Measurements from ENCODE around the gene KLHDC1. TPM values are rescaled to one million over a fixed set of nuclear protein-coding genes. Genes with fewer than 3 reads are reported as not detected.
"Not testable (repeated sequence)": the region's sequence is repeated elsewhere in the genome, so short reads cannot be mapped to it uniquely, and the experiment has no call there.

KLHDC1 gene
- total RNA-seq, 2 experiments from 2014 or later, result 1.4 to 1.9 TPM

DNA sequence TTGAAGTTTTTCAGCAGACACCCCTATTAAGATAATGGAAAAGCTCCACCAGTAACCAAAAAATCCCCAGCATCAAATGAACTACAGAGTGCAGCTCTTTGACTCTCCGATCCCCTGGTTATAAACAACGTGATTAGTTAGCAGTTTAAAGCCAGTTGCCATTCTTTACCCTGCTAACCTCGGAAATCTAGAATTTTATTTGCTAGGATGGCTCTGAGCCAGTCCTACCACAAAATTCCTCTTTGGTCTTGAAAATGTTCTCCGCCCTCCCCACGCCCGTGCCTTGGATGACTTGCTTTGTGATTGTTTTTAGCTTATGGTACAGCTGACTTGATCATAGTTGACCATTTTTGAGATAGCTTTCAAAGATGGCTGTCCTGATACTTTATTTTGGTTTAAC, 76.3 kb downstream of the KLHDC1 start:
- Mint-ChIP-seq H3K27me3 (no peaks in the 10 kb centered on the region), H3K4me3 (peak overlapping the region; percentile 88), H3K9me3 (no peaks in the 10 kb centered on the region), H3K27ac (peak overlapping the region; percentile 95), H3K4me1 (ENCODE audit: low read depth) (peaks cover 28% of the 10 kb centered on the region), H3K36me3 (peaks cover 2% of the 10 kb centered on the region)
- intact Hi-C loops (cut with micrococcal nuclease), result loop anchor here (2.0 to 10.0 kb wide), 4 partner anchors 84 to 556 kb away; partner anchors contain the start of genes NEMF and VCPKMT
- no peak for DNase-seq
- CTCF ChIA-PET, result interaction anchor here (0.6 to 4.6 kb wide), 6 partner anchors 81 to 307 kb away, joined by 3 to 63 read pairs (median 10); partner anchors contain the start of genes DNAAF2, NEMF and POLE2
- POLR2A ChIA-PET, result interaction anchor here (0.8 to 3.4 kb wide), 8 partner anchors 82 to 347 kb away, joined by 3 to 40 read pairs (median 15); partner anchors contain the start of genes DNAAF2, LRR1, MGAT2 and NEMF

DNA sequence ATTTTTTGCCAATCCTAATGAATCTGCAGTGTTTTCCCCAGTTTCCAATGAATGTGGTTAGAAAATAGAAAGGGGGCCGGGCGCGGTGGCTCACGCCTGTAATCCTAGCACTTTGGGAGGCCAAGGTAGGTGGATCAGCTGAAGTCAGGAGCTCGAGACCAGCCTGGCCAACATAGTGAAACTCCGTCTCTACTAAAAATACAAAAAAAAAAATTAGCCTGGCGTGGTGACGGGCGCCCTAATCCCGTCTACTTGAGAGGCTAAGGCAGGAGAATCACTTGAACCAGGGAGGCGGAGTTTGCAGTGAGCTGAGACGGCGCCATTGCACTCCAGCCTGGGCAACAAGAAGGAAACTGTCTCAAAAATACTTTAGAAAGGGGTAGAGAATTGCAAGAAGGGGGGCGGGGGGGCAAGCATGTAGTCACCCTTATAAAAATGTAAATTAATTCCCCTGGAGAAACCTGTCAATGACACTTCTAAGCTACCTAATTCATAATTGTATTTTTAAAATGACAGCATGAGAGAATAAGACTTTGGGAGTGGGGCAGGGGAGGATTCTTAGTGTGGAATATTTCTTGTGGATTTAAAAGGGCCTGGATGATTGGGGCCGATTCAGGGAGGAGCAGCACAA, 76.8 kb downstream of the KLHDC1 start:
- Mint-ChIP-seq H3K27ac (peak overlapping the region; percentile 95), H3K27me3 (no peaks in the 10 kb centered on the region), H3K4me3 (peak overlapping the region; percentile 88), H3K36me3 (peaks cover 4% of the 10 kb centered on the region), H3K9me3 (no peaks in the 10 kb centered on the region), H3K4me1 (ENCODE audit: low read depth) (peaks cover 32% of the 10 kb centered on the region)
- ChIA-PET CTCF (interaction anchor here (0.7 to 4.6 kb wide), 7 partner anchors 81 to 433 kb away, joined by 3 to 63 read pairs (median 9); partner anchors contain the start of genes DNAAF2, NEMF and POLE2), POLR2A (interaction anchor here (1.0 to 3.4 kb wide), 6 partner anchors 82 to 346 kb away, joined by 3 to 40 read pairs (median 15); partner anchors contain the start of genes DNAAF2, LRR1, NEMF and POLE2)
- intact Hi-C loops (cut with micrococcal nuclease), result loop anchor here (2.0 to 10.0 kb wide), 4 partner anchors 83 to 555 kb away; partner anchors contain the start of genes NEMF and VCPKMT
- DNase-seq, result no peak

DNA sequence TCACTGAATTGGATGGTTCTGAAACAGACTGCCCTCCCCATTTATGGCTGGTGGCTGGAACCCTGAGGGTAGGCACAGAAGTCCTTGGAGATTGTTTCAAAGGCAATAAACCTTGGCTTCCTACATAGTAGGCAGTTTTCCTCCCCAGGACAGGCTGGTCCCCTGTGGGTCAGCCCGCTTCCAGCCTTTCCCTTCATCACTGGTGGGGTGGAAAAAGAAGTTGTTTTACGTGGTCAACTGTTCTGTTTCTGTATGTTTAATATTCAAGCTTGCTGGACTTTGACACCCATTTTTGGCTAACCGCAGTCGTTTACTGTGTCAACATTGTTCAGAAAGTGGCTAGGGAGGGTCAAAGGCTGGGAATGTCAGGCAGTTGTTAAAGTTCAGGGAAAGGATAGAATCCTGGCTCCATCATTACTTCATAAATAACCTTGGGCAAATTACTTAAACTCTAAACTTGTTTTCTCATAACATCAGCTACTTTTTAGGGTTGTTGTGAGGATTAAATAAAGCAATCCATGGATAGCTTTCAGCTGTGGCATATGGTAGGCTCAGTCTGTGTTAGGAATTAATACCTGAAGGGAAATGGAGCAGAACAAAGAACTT, 77.4 kb downstream of the KLHDC1 start:
- Mint-ChIP-seq H3K27me3 (no peaks in the 10 kb centered on the region), H3K4me3 (peak overlapping the region; percentile 26), H3K36me3 (peaks cover 9% of the 10 kb centered on the region), H3K4me1 (ENCODE audit: low read depth) (peaks cover 35% of the 10 kb centered on the region), H3K9me3 (no peaks in the 10 kb centered on the region), H3K27ac (peak overlapping the region; percentile 63)
- intact Hi-C loops (cut with micrococcal nuclease), result no loop called here
- ChIA-PET POLR2A (interaction anchor here (3.4 kb wide), 1 partner anchor 83 kb away, joined by 16 read pairs; the partner anchor contains the start of gene NEMF), CTCF (interaction anchor here (0.7 to 4.6 kb wide), 4 partner anchors 82 to 432 kb away, joined by 3 to 63 read pairs (median 4); partner anchors contain the start of genes DNAAF2, NEMF and POLE2)
- DNase-seq, result no peak

GRCh38 chr14:49771691-49772090, 78.8 kb downstream of the KLHDC1 start:
- peaks cover 34% of the 10 kb centered on the region for H3K4me1 Mint-ChIP-seq (ENCODE audit: low read depth)
- intact Hi-C loops (cut with micrococcal nuclease); H3K27ac Mint-ChIP-seq; H3K27me3 Mint-ChIP-seq; POLR2A ChIA-PET; H3K4me3 Mint-ChIP-seq; DNase-seq; H3K9me3 Mint-ChIP-seq: not testable (repeated sequence)
- CTCF ChIA-PET, result interaction anchor here (1.7 kb wide), 1 partner anchor 138 kb away, joined by 4 read pairs; no protein-coding TSS in a partner anchor
- peaks cover 14% of the 10 kb centered on the region for H3K36me3 Mint-ChIP-seq

DNA sequence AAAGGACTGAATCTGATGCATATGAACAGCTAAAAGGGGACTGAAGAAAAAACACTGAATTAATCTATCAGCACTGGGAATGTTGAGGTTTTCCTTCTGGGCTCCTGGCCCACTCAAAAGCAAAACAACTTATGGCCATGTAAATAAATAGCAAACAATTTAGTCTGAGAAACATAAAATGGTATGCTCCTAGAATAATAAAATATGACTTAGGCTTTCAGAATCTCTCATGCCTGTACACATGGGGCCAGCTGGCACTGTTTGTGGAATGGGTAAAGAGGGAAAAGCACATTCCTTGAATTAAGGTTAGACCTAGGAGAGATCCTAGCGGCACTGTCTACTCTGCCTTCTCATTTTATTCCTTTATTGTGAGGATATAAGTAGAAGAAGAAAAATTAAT, 81.2 kb downstream of the KLHDC1 start:
- no peak for DNase-seq
- H3K27ac Mint-ChIP-seq, result peak overlapping the region; percentile 43
- H3K27me3 Mint-ChIP-seq, result no peaks in the 10 kb centered on the region
- H3K36me3 Mint-ChIP-seq, result peaks cover 17% of the 10 kb centered on the region
- CTCF ChIA-PET, result no interaction called here
- no peaks in the 10 kb centered on the region for H3K9me3 Mint-ChIP-seq
- intact Hi-C loops (cut with micrococcal nuclease), result no loop called here
- H3K4me1 Mint-ChIP-seq (ENCODE audit: low read depth), result peaks cover 26% of the 10 kb centered on the region
- no peak overlapping the region for H3K4me3 Mint-ChIP-seq
- POLR2A ChIA-PET, result no interaction called here

DNA sequence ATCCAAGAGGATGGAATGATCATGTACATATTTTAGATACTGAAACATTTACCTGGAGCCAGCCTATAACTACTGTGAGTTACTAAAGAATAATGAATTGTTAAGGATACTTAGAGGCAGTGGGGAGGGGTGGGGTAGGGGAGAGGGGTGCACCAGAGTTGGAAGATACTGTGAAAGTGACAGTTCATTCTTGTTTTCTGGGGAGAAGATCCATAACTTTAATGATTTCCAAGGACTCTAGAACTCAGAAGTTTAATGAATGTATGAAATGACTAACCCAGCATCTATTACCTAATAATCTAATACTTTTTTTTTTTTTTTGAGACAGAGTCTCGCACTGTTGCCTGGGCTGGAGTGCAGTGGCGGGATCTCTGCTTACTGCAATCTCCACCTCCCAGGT, 85.5 kb downstream of the KLHDC1 start:
- H3K9me3 Mint-ChIP-seq, result no peaks in the 10 kb centered on the region
- peaks cover 8% of the 10 kb centered on the region for H3K4me1 Mint-ChIP-seq (ENCODE audit: low read depth)
- no peaks in the 10 kb centered on the region for H3K27me3 Mint-ChIP-seq
- POLR2A ChIA-PET, result no interaction called here
- intact Hi-C loops (cut with micrococcal nuclease), result no loop called here
- H3K36me3 Mint-ChIP-seq, result peaks cover 31% of the 10 kb centered on the region
- DNase-seq, result no peak
- CTCF ChIA-PET, result no interaction called here
- H3K27ac Mint-ChIP-seq, result no peak overlapping the region
- no peak overlapping the region for H3K4me3 Mint-ChIP-seq

- CTCF ChIA-PET, result interaction anchor here (1.3 to 1.6 kb wide), 2 partner anchors 71 to 147 kb away, joined by 3 to 5 read pairs; partner anchors contain the start of gene NEMF
- POLR2A ChIA-PET; H3K4me3 Mint-ChIP-seq; H3K27me3 Mint-ChIP-seq; DNase-seq; H3K4me1 Mint-ChIP-seq (ENCODE audit: low read depth); H3K9me3 Mint-ChIP-seq; intact Hi-C loops (cut with micrococcal nuclease): not testable (repeated sequence)
- H3K36me3 Mint-ChIP-seq, result peaks cover 33% of the 10 kb centered on the region
- H3K27ac Mint-ChIP-seq, result peak overlapping the region; percentile 6
Measured at GRCh38 chr14:49781040-49781439, 88.1 kb downstream of the KLHDC1 start.

DNA sequence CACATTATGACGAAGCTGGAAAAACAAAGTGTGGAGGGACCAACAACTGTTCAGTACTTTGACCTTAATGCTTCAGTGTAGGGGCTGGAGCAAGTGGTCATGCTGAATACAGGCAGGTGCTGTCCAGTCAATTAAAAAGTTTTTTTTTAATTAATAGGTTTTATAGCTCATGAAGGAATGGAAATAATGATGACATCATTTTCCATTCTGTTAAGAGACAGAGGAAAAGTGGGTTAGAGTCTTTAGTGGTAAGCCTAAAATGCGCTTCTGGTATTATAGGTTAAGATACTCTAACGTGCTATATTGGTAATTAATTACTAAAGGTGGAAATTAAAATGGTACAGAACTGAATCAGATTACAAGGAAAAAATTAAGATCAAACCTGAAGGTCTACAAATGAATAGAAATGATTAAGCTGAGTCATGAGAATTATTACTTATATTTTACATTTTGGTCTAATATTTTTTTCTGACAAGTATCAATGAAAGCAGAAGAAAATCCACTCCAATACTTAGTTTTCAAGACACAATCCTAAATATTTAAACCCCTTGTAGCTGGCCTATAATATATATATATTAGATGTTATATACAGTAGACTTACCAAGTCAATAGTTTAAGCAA, 90.6 kb downstream of the KLHDC1 start:
- POLR2A ChIA-PET, result no interaction called here
- Mint-ChIP-seq H3K27me3 (no peaks in the 10 kb centered on the region), H3K4me1 (ENCODE audit: low read depth) (no peaks in the 10 kb centered on the region), H3K4me3 (no peak overlapping the region), H3K36me3 (peaks cover 37% of the 10 kb centered on the region), H3K27ac (no peak overlapping the region), H3K9me3 (no peaks in the 10 kb centered on the region)
- CTCF ChIA-PET, result interaction anchor here (0.6 kb wide), 1 partner anchor 16 kb away, joined by 3 read pairs; the partner anchor contains the start of gene KLHDC2
- no peak for DNase-seq
- intact Hi-C loops (cut with micrococcal nuclease), result no loop called here

DNA sequence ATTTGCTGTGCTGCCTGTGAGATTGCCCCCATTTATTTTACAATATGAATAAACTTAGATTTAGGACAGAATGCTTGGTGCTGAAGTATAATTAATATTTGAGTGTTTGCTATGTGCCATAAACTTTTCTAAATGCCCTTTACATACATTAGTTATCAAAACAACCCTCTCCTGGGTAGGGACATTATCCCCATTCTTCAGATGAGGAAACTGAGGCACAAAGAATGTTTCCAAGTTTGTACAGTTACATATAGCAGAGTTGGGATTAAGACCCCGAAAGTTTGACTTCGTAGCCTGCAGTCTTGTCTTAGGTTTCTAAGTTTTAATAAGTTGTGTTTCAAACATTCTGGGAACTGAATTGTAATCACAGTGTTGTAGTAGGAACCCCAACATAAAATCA, 93.4 kb downstream of the KLHDC1 start:
- Mint-ChIP-seq H3K4me1 (ENCODE audit: low read depth) (no peaks in the 10 kb centered on the region), H3K27me3 (no peaks in the 10 kb centered on the region), H3K36me3 (peaks cover 40% of the 10 kb centered on the region), H3K27ac (no peak overlapping the region), H3K9me3 (no peaks in the 10 kb centered on the region), H3K4me3 (no peak overlapping the region)
- ChIA-PET POLR2A (no interaction called here), CTCF (no interaction called here)
- intact Hi-C loops (cut with micrococcal nuclease), result no loop called here
- DNase-seq, result no peak

GRCh38 chr14:49792618-49793017, 99.7 kb downstream of the KLHDC1 start:
- ChIA-PET CTCF (no interaction called here), POLR2A (no interaction called here)
- Mint-ChIP-seq H3K27me3 (no peaks in the 10 kb centered on the region), H3K36me3 (peaks cover 39% of the 10 kb centered on the region), H3K27ac (no peak overlapping the region), H3K9me3 (no peaks in the 10 kb centered on the region), H3K4me3 (no peak overlapping the region), H3K4me1 (ENCODE audit: low read depth) (peaks cover 2% of the 10 kb centered on the region)
- intact Hi-C loops (cut with micrococcal nuclease), result no loop called here
- no peak for DNase-seq

GRCh38 chr14:49796025-49796424, 103.1 kb downstream of the KLHDC1 start:
- no peak for DNase-seq
- H3K4me1 Mint-ChIP-seq (ENCODE audit: low read depth), result peaks cover 2% of the 10 kb centered on the region
- H3K4me3 Mint-ChIP-seq, result no peak overlapping the region
- peak overlapping the region; percentile 30 for H3K27ac Mint-ChIP-seq
- H3K9me3 Mint-ChIP-seq, result no peaks in the 10 kb centered on the region
- no peaks in the 10 kb centered on the region for H3K27me3 Mint-ChIP-seq
- ChIA-PET CTCF (no interaction called here), POLR2A (no interaction called here)
- intact Hi-C loops (cut with micrococcal nuclease), result no loop called here
- peaks cover 45% of the 10 kb centered on the region for H3K36me3 Mint-ChIP-seq
